Measurements from ENCODE around the gene PLA2G4A.

PLA2G4A gene

GRCh38 chr1:186923486-186923885 lies 94.7 kb downstream of the PLA2G4A start:
- DNase-seq: no peak

GRCh38 chr1:186925881-186926669 lies 97.3 kb downstream of the PLA2G4A start:
- no peak for DNase-seq

- DNase-seq: no peak
Observed at GRCh38 chr1:186927884-186928283, 99.1 kb downstream of the PLA2G4A start.

- DNase-seq: no peak
Observed at GRCh38 chr1:186930238-186930637, 101.5 kb downstream of the PLA2G4A start.

- no peak for DNase-seq
Observed at GRCh38 chr1:186937016-186937670, 108.4 kb downstream of the PLA2G4A start.

- DNase-seq: no peak
Observed at GRCh38 chr1:186943891-186944686, 115.3 kb downstream of the PLA2G4A start.

GRCh38 chr1:186945146-186945545 lies 116.4 kb downstream of the PLA2G4A start:
- DNase-seq: no peak

GRCh38 chr1:186948535-186948934 lies 119.8 kb downstream of the PLA2G4A start:
- no peak for DNase-seq

GRCh38 chr1:186949173-186949572 lies 120.4 kb downstream of the PLA2G4A start:
- DNase-seq: no peak

GRCh38 chr1:186950547-186950946 lies 121.8 kb downstream of the PLA2G4A start:
- no peak for DNase-seq

GRCh38 chr1:186953876-186954275 lies 125.1 kb downstream of the PLA2G4A start:
- no peak for DNase-seq

GRCh38 chr1:186957314-186957713 lies 128.6 kb downstream of the PLA2G4A start:
- no peak for DNase-seq

- no peak for DNase-seq
Observed at GRCh38 chr1:186958520-186958919, 129.8 kb downstream of the PLA2G4A start.

GRCh38 chr1:186960861-186961260 lies 132.1 kb downstream of the PLA2G4A start:
- no peak for DNase-seq

GRCh38 chr1:186965847-186966246 lies 137.1 kb downstream of the PLA2G4A start:
- no peak for DNase-seq

GRCh38 chr1:186966456-186966855 lies 137.7 kb downstream of the PLA2G4A start:
- DNase-seq: no peak

- no peak for DNase-seq
Observed at GRCh38 chr1:186967656-186968394, 139.1 kb downstream of the PLA2G4A start.

GRCh38 chr1:186974774-186975181 lies 146.0 kb downstream of the PLA2G4A start:
- no peak for DNase-seq

GRCh38 chr1:186975220-186975619 lies 146.5 kb downstream of the PLA2G4A start:
- no peak for DNase-seq

- DNase-seq: no peak
Observed at GRCh38 chr1:186976700-186977099, 148.0 kb downstream of the PLA2G4A start.

- no peak for DNase-seq
Observed at GRCh38 chr1:186977266-186977957, 148.7 kb downstream of the PLA2G4A start.

All from stimulated activated CD4-positive, alpha-beta T cell treated with anti-CD3 and anti-CD28 coated beads, Interleukin-12 subunit alpha, Interleukin-12 subunit beta, amount 100 ng/mL, for 4 hours (primary cell).